VCaP (cell line): ENCODE results near the gene SH3RF1.
"Not testable (repeated sequence)": the region's sequence is repeated elsewhere in the genome, so short reads cannot be mapped to it uniquely, and the experiment has no call there.

Source experiments
- H3K27ac ChIP-seq: fragments of 450-650 bp; 2 replicates; pipeline ENCODE4 v1.5.1; 2017
- CTCF ChIP-seq: fragments of 450-650 bp; conservative IDR thresholded peaks from 2 replicates; pipeline ENCODE4 v1.5.1; 2017; ENCODE audit warnings: mild to moderate bottlenecking, moderate library complexity

Gene SH3RF1

GRCh38 chr4:169202878-169203277, 67.9 kb downstream of the SH3RF1 start:
- H3K27ac ChIP-seq, result peak overlapping the region; percentile 47
- no peak for TF ChIP-seq CTCF

- H3K27ac ChIP-seq, result peak overlapping the region; percentile 47
- no peak for TF ChIP-seq CTCF
Measured at GRCh38 chr4:169202145-169202699, 68.5 kb downstream of the SH3RF1 start.

- no peak for TF ChIP-seq CTCF
- H3K27ac ChIP-seq, result peak overlapping the region; percentile 47
Measured at GRCh38 chr4:169201222-169202144, 69.3 kb downstream of the SH3RF1 start.

- peak overlapping the region; percentile 47 for H3K27ac ChIP-seq
- no peak for TF ChIP-seq CTCF
Measured at GRCh38 chr4:169200361-169201030, 70.3 kb downstream of the SH3RF1 start.

GRCh38 chr4:169199184-169199583, 71.6 kb downstream of the SH3RF1 start:
- TF ChIP-seq CTCF, result no peak
- H3K27ac ChIP-seq, result peak overlapping the region; percentile 47

GRCh38 chr4:169198167-169198566, 72.6 kb downstream of the SH3RF1 start:
- H3K27ac ChIP-seq, result no peak overlapping the region
- no peak for TF ChIP-seq CTCF

- H3K27ac ChIP-seq, result not testable (repeated sequence)
Measured at GRCh38 chr4:169197206-169197605, 73.5 kb downstream of the SH3RF1 start.

- TF ChIP-seq CTCF, result no peak
- no peak overlapping the region for H3K27ac ChIP-seq
Measured at GRCh38 chr4:169195032-169195431, 75.7 kb downstream of the SH3RF1 start.

- peak overlapping the region; percentile 95 for H3K27ac ChIP-seq
Measured at GRCh38 chr4:169189968-169190367, 80.8 kb downstream of the SH3RF1 start.
